HG03066 (cell line): ENCODE results near the gene PUM2.

Experiments
- ATAC-seq: cut with Tn5 transposase; IDR thresholded peaks from one replicate; pipeline ENCODE4 v1.9.1; 2021; ENCODE audit warnings: low read depth; ENCODE audit not compliant: unreplicated experiment

The PUM2 gene

GRCh38 chr2:20220806-20221554, 129.7 kb downstream of the PUM2 start:
- ATAC-seq = no peak

DNA sequence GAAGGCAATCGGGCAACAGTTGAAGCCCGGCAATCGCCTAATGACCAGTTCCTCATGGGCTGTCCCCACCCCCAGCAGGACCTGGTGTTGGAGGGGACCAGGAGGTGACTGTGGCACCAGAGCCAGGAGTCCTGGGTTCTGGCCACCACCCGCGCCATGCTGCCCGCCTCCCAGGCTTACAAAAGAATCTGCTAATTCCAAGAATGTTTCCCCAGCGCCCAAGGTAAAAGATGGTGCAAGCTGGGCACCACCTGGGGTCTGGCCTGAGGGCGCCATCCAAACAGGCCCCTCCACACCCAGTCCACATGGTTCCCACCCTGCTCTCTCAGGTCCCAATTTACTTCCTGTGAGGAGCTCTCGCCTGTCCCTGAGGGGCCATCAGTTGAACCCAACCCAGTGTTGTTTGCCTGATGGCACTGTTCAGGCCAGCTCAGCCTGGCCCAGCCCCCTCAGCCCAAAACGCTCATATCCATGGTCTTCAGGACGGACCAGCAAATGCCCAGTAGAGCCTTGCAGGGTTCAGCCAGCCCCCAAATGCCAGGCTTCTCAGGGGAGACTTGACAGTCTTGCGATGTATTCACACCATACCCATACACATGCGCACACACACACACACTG, 130.8 kb downstream of the PUM2 start:
- ATAC-seq = no peak

DNA sequence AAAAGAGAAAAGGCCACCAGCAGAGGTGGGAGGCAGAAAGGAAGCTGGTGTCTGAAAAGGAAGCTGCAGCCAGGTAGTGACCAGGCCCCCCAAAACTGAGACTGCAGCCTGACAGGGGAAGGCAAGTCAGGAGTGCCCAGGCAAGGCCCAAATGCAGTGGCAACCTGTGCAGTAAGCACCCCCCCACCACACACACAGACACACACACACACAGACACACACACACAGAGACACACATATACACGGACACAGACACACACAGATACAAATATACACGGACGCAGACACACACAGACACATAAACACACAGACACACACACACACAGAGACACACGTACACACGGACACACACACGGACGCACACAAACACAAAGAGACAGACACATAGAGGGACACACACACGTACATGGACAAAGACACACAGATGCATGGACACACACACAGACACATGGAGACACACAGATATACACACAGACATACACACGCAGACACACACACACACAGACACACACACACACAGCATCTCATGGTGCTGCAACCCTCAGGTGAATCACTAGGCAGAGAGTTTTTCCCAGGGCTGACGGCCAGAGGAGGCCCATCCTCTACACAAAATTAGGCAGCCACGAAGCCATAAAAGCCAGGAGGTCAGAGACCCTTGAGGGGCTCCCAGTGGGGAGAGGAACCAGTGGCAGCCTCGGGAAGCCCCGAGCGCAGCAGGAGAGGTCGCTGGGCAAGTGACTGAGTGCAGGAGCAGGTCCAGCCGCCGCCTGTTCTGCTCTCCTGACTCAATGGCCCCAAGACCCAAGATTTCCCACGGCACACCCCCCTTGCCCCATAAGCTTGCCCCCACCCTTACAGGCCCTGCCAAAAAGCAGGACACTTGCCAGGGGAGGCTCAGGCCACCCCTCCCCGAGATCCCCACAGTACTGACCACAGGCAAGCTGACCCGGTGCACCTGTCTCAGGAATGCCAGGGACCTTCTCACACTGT, 132.0 kb downstream of the PUM2 start:
- no peak for ATAC-seq

DNA sequence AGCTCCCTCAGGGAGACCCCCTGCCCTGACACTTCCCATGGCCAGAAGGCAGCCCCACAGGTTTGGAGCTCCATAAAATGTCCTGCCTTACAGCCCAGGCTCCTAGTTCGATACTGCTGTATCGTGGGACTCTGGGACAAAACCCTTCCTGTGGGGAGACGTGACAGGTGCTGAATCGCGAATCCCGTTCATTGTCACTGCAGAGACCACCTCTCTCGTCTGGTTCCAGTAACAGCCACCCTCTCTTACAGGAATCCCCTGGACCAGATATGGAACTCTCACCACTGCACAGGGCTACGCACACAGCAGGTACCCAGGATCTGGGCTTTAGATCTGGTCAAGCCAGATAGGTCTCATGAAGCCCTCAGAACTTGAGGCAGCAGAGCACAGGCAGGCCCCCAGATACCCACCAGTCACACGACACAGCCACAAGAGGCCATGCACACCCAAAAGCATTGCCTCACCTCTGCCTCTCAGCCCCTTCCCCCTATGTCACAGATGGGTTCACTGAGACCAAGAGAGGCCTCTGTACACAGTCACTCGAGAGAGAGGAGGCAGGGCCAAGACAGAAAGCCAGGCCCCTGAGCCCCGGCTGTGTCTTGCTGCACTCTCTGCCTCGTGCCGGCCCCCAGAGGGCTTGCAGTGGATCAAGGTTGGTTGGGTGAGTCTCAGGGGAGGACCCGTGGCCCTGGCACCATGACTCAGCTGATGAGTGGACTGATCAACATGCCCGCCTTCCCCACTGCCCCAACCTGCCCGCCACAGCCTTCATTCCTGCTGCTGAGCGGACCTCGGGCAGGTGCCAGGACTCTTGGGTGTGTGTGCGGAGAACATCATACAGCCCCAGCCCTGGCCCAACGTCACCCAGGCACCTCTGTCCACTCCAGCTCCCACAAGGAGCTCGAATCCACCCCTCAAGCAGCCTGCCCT, 133.3 kb downstream of the PUM2 start:
- ATAC-seq = no peak

- no peak for ATAC-seq
Observed at GRCh38 chr2:20216130-20217025, 134.3 kb downstream of the PUM2 start.

DNA sequence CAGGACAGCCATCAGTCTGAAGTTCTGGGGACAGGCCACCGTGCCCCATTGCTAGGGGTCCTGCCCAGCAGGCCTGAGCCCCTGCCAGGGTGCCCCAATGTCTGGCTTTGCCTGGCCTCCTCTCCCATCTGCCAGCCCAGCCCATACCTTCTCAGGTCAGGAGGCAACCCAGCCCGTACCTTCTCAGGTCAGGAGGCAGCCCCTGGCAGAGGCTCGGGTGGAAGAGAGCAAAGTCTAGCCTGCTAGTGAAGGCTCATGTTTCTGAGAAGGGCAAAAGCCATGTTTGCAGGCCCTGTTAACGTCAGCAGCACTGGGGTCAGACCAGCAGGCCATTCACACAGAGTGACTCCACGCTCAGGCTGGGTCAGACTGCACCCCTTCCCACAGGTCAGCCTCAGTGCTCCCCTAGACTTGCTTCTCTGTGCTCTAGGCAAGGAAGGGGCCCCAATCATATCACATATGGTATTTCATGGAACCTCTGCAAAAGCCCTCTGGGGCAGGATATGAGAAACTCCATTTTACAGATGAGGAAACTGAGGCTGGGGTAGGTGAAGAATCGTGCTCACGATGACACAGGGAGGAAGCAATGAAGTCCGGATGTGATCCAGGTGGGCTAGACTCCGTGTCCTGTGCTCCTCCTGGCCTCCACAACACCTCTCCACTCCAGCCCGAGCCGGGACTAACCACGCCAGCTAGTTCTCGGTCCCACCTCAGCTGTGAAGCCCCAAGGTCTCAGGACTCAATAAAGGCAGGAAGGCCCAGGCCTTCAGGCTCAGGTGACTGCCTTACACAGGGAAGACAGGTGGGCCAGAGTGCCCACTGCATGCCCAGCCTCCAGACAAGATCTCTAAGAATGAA, 135.2 kb downstream of the PUM2 start:
- no peak for ATAC-seq

GRCh38 chr2:20214566-20215182, 136.0 kb downstream of the PUM2 start:
- ATAC-seq = no peak

- no peak for ATAC-seq
Observed at GRCh38 chr2:20213651-20214565, 136.7 kb downstream of the PUM2 start.

- ATAC-seq = no peak
Observed at GRCh38 chr2:20212871-20213503, 137.7 kb downstream of the PUM2 start.

- ATAC-seq = no peak
Observed at GRCh38 chr2:20212459-20212870, 138.2 kb downstream of the PUM2 start.

- ATAC-seq = no peak
Observed at GRCh38 chr2:20211860-20212458, 138.7 kb downstream of the PUM2 start.

DNA sequence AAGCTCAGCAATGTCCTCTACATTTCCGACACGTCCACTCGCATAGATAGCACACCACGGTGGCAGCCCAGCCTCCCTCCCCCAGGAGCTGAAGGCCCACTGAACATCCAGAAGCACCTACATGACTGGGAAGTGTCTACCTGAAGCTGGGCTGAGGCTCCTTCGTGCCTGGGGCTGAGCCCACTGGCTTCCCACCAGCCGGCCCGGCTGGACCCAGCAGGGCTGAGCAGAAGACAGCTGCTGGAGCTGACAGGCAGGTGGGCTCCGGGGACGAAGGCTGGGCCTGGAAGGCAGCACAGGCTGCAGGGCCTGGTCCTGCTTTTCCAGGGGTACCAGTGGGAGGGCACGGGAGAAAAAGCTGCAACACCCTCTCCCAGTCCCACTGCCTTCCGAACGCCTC, 139.2 kb downstream of the PUM2 start:
- no peak for ATAC-seq

DNA sequence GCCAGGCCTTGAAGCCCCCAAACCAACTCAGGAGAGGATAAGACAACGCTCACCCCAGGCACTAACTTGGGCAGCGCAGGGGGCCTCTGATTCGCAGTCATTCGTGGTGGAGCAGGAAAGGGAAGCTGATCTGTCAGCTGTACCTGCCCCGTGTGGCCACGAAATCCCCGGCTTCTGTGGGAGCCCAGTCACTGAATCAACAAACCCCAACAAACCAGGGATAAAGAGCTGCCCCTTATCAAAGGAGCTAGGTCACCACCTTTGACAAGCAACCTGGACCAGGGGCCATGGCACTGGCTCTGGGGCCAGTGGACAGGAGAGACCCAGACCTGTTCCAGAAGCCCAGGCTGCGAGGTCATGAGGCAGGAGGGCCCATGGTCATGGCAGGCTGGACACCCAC, 140.2 kb downstream of the PUM2 start:
- no peak for ATAC-seq

GRCh38 chr2:20209373-20210109, 141.1 kb downstream of the PUM2 start:
- no peak for ATAC-seq

DNA sequence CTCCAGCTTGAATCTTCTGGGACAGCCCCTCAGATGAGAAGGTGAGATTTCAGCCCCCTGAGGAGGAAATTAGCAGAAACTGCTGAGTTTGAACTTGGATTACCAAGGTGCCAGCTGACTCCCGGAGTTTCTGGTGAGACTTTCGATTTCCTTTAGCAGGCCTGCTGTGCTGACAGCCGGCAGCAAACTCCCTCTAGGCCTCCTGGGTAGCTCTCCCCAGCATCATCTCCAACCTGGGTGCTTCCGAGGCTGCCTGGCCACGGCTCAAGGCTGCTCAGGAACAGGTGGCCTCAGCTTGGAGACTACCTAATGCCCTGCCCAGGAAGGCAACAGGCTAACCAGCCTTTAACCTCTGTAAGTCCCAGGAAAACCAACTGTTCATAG, 142.2 kb downstream of the PUM2 start:
- no peak for ATAC-seq
